Suppressor macrophage treated with lipopolysaccharide for 4 hours (primary cell): ENCODE data around the gene SLCO2A1.

Experiments
- DNase-seq: peaks from one replicate; pipeline ENCODE4 v3.0.0-alpha.2; 2020

SLCO2A1 gene

GRCh38 chr3:134033315-134033996 is 3.7 kb upstream of the SLCO2A1 start:
- DNase-seq = no peak

- DNase-seq = no peak
Observed at GRCh38 chr3:134031348-134031915, 1.7 kb upstream of the SLCO2A1 start.

- no peak for DNase-seq
Observed at GRCh38 chr3:134030379-134031347, 938 bp upstream of the SLCO2A1 start.

- no peak for DNase-seq
Observed at GRCh38 chr3:134029256-134029733, 430 bp downstream of the SLCO2A1 start.

- no peak for DNase-seq
Observed at GRCh38 chr3:134028486-134029255, 1.1 kb downstream of the SLCO2A1 start.

- no peak for DNase-seq
Observed at GRCh38 chr3:134027631-134028030, 2.1 kb downstream of the SLCO2A1 start.

- DNase-seq = no peak
Observed at GRCh38 chr3:134020135-134020680, 9.5 kb downstream of the SLCO2A1 start.

GRCh38 chr3:134018850-134019249 is 10.9 kb downstream of the SLCO2A1 start:
- DNase-seq = no peak

- DNase-seq = no peak
Observed at GRCh38 chr3:134018406-134018805, 11.3 kb downstream of the SLCO2A1 start.

GRCh38 chr3:134017490-134017889 is 12.2 kb downstream of the SLCO2A1 start:
- no peak for DNase-seq

- no peak for DNase-seq
Observed at GRCh38 chr3:134014270-134014669, 15.5 kb downstream of the SLCO2A1 start.

GRCh38 chr3:134013280-134013679 is 16.4 kb downstream of the SLCO2A1 start:
- no peak for DNase-seq

GRCh38 chr3:134009345-134010000 is 20.3 kb downstream of the SLCO2A1 start:
- no peak for DNase-seq

GRCh38 chr3:134008630-134009156 is 21.0 kb downstream of the SLCO2A1 start:
- DNase-seq = no peak

GRCh38 chr3:134007819-134008218 is 21.9 kb downstream of the SLCO2A1 start:
- DNase-seq = no peak

GRCh38 chr3:134004841-134005240 is 24.9 kb downstream of the SLCO2A1 start:
- DNase-seq = no peak

- no peak for DNase-seq
Observed at GRCh38 chr3:134003066-134003465, 26.7 kb downstream of the SLCO2A1 start.

- no peak for DNase-seq
Observed at GRCh38 chr3:134002306-134002705, 27.4 kb downstream of the SLCO2A1 start.

- DNase-seq = no peak
Observed at GRCh38 chr3:134001251-134001650, 28.5 kb downstream of the SLCO2A1 start.

- no peak for DNase-seq
Observed at GRCh38 chr3:133999891-134000685, 29.6 kb downstream of the SLCO2A1 start.
